Thoracic aorta (tissue), 2 donors: Measurements from ENCODE around the gene TPD52L2. TPM values are rescaled to one million over a fixed set of nuclear protein-coding genes. Genes with fewer than 3 reads are reported as not detected.
A peak's percentile ranks its signal among the peaks of the same experiment; 100 is the strongest.
"Not testable (repeated sequence)": the region's sequence is repeated elsewhere in the genome, so short reads cannot be mapped to it uniquely, and the experiment has no call there.

Experiments
- ATAC-seq: fragments of 150-250 bp; one replicate; pipeline ENCODE4 v1.8.0; 2017; ENCODE audit warnings: low read depth; ENCODE audit not compliant: insufficient number of reproducible peaks, low FRiP score
- DNase-seq: peaks from one replicate; pipeline ENCODE4 v3.0.0-alpha.2; 2020; ENCODE audit warnings: low spot score
- H3K27ac ChIP-seq, 2 donors: fragments of 200-600 bp; sonication (generic); 1 replicate in 1 of 2; 2 replicates in 1 of 2; pipeline ENCODE4 v1.5.1; 2016; ENCODE audit warnings: mild to moderate bottlenecking in 2 of 2, moderate library complexity in 2 of 2
- H3K27me3 ChIP-seq: fragments of 200-600 bp; sonication (generic); replicated peaks from 2 replicates; pipeline ENCODE4 v1.6.0; 2016; ENCODE audit warnings: mild to moderate bottlenecking; ENCODE audit not compliant: insufficient read depth
- H3K36me3 ChIP-seq: fragments of 200-600 bp; sonication (generic); one replicate; pipeline ENCODE4 v1.5.1; 2016
- H3K4me1 ChIP-seq, 2 donors: fragments of 200-600 bp; sonication (generic); 1 replicate in 1 of 2; 2 replicates in 1 of 2; pipeline versions ENCODE4 v1.5.1 to v1.6.0; 2016; ENCODE audit warnings: low read depth in 2 of 2, mild to moderate bottlenecking in 1 of 2; ENCODE audit not compliant: control insufficient read depth in 1 of 2
- H3K4me3 ChIP-seq: fragments of 200-600 bp; sonication (generic); 2 replicates; pipeline ENCODE4 v1.5.1; 2016; ENCODE audit warnings: mild to moderate bottlenecking
- H3K9me3 ChIP-seq: fragments of 200-600 bp; sonication (generic); 2 replicates; pipeline ENCODE4 v1.5.1; 2016
- CTCF ChIP-seq: fragments of 200-600 bp; sonication (generic); IDR thresholded peaks from one replicate; pipeline ENCODE4 v1.5.1; 2019; ENCODE audit warnings: antibody characterized with exemption
- total RNA-seq, 2 donors: library from RNA; depleted of rRNA; stranded (reverse); fragments of >200 nt; gene quantifications; one replicate each; pipeline versions ENCODE4 v1.1.0 to v1.2.3, GENCODE V29; 2016

Gene TPD52L2
- total RNA-seq, 2 donors from 2014 or later: 106 to 159 TPM

DNA sequence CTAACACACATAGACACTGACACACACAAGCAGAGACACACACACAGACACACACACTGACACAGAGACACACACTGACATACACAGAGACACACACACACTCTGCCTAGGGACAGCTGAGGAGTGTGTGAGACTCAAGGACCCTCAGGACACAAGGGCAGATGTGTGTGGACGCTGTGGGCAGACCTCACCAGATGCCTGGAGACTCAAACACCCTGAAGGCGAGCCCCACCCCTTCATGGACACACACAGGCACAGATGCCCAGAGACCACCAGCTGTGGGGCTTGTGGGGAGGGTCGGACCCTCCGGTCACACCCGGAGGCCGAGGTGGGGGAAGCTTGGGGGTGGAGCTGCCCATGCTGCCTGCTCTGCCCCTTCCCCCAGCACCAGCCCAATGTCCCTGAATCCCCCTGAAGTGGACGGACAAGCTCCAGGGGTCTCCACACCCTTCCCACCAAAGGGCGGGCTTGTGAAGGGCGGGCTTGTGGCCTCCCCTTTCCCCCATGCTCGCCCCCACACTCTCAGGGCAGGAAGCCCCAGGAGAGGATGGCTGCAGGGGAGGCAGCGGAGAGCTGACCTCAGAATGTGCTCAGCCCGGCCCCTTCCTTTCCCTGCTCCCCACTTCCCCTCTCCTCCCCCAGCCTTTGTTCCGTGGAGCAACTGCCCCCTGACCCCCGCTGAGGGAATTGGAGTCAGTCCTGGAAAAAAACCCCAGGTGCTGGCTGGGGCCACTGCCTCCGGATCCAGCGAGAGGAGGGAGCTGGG is 17.6 kb upstream of the TPD52L2 start:
- Histone ChIP-seq H3K27ac (no peak overlapping the region), H3K9me3 (no peaks in the 10 kb centered on the region), H3K4me1 (peaks cover 5 to 12% of the 10 kb centered on the region in 2 donors), H3K27me3 (peaks cover 3% of the 10 kb centered on the region), H3K4me3 (no peak overlapping the region), H3K36me3 (no peaks in the 10 kb centered on the region)
- ATAC-seq (no peak), DNase-seq (no peak)
- TF ChIP-seq CTCF: no peak

DNA sequence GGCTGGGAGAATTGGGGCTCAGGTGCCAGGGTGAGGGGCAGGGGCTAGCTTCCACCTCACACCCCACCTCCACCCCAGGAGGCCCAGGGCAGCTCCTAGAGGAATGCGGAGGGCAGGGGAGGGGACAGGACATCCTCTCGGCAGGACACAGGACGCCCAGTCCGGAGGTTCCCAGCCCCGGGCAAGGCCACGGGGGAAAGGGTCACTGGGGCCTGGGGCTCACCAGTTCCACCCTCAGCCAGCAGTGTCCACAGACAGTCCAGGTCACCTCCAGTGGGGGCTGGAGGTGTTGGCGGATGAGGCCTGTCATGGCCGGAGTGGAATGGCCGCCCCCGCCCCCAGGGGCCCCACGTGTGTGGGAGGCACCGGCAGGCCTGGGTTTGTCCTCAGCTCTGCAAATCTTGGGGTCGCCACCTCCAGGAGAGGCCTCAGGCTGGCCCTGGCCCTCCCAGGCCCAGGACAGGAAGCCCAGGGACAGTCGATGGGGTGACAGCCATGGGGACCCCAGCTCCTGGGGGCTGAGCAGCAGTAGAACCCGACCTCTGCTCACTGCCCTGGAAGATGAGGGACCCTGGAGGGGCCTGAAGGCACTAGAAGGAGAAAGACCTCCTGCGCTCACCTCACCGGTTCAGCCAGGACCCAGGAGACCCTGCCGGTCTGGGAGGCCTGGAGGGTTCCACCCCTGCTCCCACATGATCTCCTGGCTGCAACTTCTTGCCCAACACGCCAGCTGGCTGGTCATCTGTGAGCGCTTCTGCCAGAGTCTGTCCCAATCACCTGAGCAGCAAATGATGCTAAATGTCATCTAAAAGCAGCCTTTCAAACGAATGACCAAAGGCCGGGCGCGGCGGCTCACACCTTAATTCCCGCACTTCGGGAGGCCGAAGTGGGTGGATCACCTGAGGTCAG is 16.8 kb upstream of the TPD52L2 start:
- Histone ChIP-seq H3K27ac (no peak overlapping the region), H3K27me3 (peaks cover 3% of the 10 kb centered on the region)
- ATAC-seq: no peak

DNA sequence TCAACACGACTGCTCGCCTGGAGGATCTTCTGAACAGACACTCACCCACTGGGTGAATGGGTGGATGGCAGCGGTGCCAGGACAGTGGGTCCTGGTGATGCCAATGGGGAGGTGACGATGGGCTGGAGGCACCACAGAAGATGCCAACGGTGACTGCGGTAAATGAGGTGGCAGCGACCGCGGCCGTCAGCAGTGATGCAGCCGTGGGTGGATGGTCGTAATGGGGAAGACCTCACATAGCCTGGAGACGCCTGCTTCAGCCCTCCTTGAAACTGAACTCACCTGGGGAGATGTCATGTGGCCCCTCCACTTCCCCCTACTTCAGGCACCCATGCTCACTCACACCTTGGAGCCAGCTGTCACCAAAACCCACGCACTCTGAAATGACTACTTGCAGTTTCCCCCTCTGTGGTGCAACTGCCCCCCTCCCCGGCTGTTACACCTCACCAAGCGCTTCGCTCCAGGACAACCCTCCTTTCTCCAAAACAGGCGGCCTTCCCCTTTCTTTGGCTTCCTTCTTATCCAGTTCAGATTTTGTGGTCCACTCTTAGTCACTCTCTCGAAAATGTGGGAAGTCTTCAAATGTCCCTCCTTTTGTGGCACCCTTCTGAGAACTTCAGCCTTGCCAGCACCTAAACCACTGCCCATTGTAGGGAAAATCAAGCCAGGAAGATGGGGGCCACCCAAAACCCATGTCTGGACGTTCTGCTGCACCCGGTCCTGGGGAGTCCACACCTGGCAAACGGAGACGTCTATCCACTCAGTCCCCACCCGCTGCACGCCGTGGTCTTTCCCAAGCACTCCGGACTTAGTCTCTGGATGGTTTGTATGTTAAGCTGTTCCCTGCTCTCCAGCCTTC is 14.2 kb upstream of the TPD52L2 start:
- no peaks in the 10 kb centered on the region for H3K27me3 ChIP-seq

More for the DNA sequence above, 16.8 kb upstream of the TPD52L2 start:
- Histone ChIP-seq H3K9me3 (no peaks in the 10 kb centered on the region), H3K4me1 (peaks cover 5 to 12% of the 10 kb centered on the region in 2 donors), H3K4me3 (no peak overlapping the region), H3K36me3 (no peaks in the 10 kb centered on the region)
- DNase-seq: no peak
- TF ChIP-seq CTCF: no peak

GRCh38 chr20:63851548-63851943 is 13.5 kb upstream of the TPD52L2 start:
- not testable (repeated sequence) for ATAC-seq, H3K27ac ChIP-seq, H3K4me3 ChIP-seq, H3K36me3 ChIP-seq, DNase-seq, H3K27me3 ChIP-seq, H3K9me3 ChIP-seq
- peaks cover 16 to 27% of the 10 kb centered on the region in 2 donors for H3K4me1 ChIP-seq

More for the DNA sequence above, 14.2 kb upstream of the TPD52L2 start:
- Histone ChIP-seq H3K36me3 (no peaks in the 10 kb centered on the region), H3K9me3 (no peaks in the 10 kb centered on the region), H3K4me3 (no peak overlapping the region), H3K4me1 (peaks cover 20 to 33% of the 10 kb centered on the region in 2 donors), H3K27ac (no peak overlapping the region)
- ATAC-seq (no peak), DNase-seq (no peak)
- TF ChIP-seq CTCF: no peak

- H3K36me3 ChIP-seq, H3K9me3 ChIP-seq, H3K4me3 ChIP-seq, DNase-seq, ATAC-seq, H3K27me3 ChIP-seq: not testable (repeated sequence)
- H3K27ac ChIP-seq: peak overlapping the region in 1 of 2 donors; percentile 38
- peaks cover 22 to 32% of the 10 kb centered on the region in 2 donors for H3K4me1 ChIP-seq
These were observed 11.4 kb upstream of the TPD52L2 start for GRCh38 chr20:63853733-63854068.
